Adrenal gland (tissue), 12 donors: Measurements from ENCODE around the gene TBX4. TPM values are rescaled to one million over a fixed set of nuclear protein-coding genes. Genes with fewer than 3 reads are reported as not detected.

ENCODE experiments used
- DNase-seq, 7 donors: peaks; one replicate each; pipeline ENCODE4 v3.0.0-alpha.2; 2019 to 2020
- H3K27ac ChIP-seq, 5 donors: fragments of 200-600 bp; sonication (generic) in 4 of 5; 1 replicate in 3 of 5; 2 replicates in 2 of 5; pipeline versions ENCODE4 v1.5.1 to v1.8.0; 2016 to 2020; ENCODE audit warnings: mild to moderate bottlenecking in 1 of 5
- H3K27me3 ChIP-seq: fragments of 200-600 bp; 2 replicates; pipeline ENCODE4 v1.8.0; 2021
- H3K36me3 ChIP-seq, 2 donors: fragments of 200-600 bp; replicated peaks in 1 of 2; 1 replicate in 1 of 2; 2 replicates in 1 of 2; pipeline versions ENCODE4 v1.5.1 to v1.8.0; 2018 to 2022
- H3K4me1 ChIP-seq, 2 donors: fragments of 200-600 bp; replicated peaks in 1 of 2; 1 replicate in 1 of 2; 2 replicates in 1 of 2; pipeline versions ENCODE4 v1.5.1 to v1.8.0; 2018 to 2021
- H3K4me3 ChIP-seq, 4 donors: fragments of 200-600 bp; sonication (generic) in 3 of 4; one replicate each; pipeline ENCODE4 v1.5.1; 2016 to 2018
- H3K9me3 ChIP-seq, 3 donors: fragments of 200-600 bp; sonication (generic) in 1 of 3; replicated peaks in 1 of 3; 1 replicate in 2 of 3; 2 replicates in 1 of 3; pipeline versions ENCODE4 v1.5.1 to v1.8.0; 2016 to 2021
- CTCF ChIP-seq, 6 experiments: fragments of 450-650 bp in 4 of 6; fragments of 200-600 bp in 2 of 6; sonication (generic) in 1 of 6; IDR thresholded peaks; 1 replicate in 5 of 6; 2 replicates in 1 of 6; pipeline versions ENCODE4 v1.5.1 to v1.8.0; 2016 to 2021; ENCODE audit warnings: antibody characterized with exemption in 6 of 6, mild to moderate bottlenecking in 2 of 6, moderate library complexity in 1 of 6
- POLR2A ChIP-seq, 2 donors: fragments of 450-650 bp; IDR thresholded peaks; one replicate each; pipeline ENCODE4 v1.6.1; 2017; ENCODE audit warnings: antibody characterized with exemption in 2 of 2, mild to moderate bottlenecking in 2 of 2, moderate library complexity in 1 of 2
- WGBS, 4 donors: extraction: QIAGEN DNeasy Blood & Tissue Kit in 2 of 4; methylation state at CpG; one replicate each; pipeline versions ENCODE4 v1.1.5 to v1.1.7; 2013 to 2017; 5-methylcytosine and 5-hydroxymethylcytosine counted together
- intact Hi-C, 2 donors: fragments of 100-400 bp; cut with DNase I; formaldehyde crosslinking; loops; one replicate each; pipeline versions ENCODE4 v1.14.1 to v1.15.0; 2022 to 2023
- polyA plus RNA-seq, 3 donors: library from polyadenylated mRNA; stranded (reverse); fragments of 200-250 nt in 2 of 3; fragments of 350-450 nt in 1 of 3; fragmentation: Illumina TruSeq in 1 of 3; extraction: RNeasy Lipid Tissue Mini Kit (QIAGEN cat#74804) in 1 of 3; gene quantifications; one replicate each; pipeline ENCODE4 v1.2.3, GENCODE V29; 2013 to 2014
- total RNA-seq, 9 donors: library from RNA; depleted of rRNA in 4 of 9; stranded (reverse); fragments of >200 nt in 4 of 9; fragments of 120-200 nt in 1 of 9; fragmentation: NEBNext Ultra II Directional in 1 of 9; extraction: Animal tissue kit (Norgen Biotek cat#: 25700) in 1 of 9; gene quantifications; one replicate each; pipeline versions ENCODE4 v1.1.0 to v1.2.4, GENCODE V29; 2013 to 2023
- donor health status: healthy with polysubstance abuse.
- donor health status: Bipolar disorder and iron deficiency.
- donor health status: DM: yes; HTN: yes; CAD: no.
- donor health status: DM: no; HTN: no; CAD: no.
- donor health status: DM: no; HTN: no; CAD: no.
- donor health status: DM: yes; HTN: yes; CAD: no.

The TBX4 gene
- total and polyA plus RNA-seq, 12 donors, result 0.03 to 0.54 (median 0.21) TPM; not detected in 8

DNA sequence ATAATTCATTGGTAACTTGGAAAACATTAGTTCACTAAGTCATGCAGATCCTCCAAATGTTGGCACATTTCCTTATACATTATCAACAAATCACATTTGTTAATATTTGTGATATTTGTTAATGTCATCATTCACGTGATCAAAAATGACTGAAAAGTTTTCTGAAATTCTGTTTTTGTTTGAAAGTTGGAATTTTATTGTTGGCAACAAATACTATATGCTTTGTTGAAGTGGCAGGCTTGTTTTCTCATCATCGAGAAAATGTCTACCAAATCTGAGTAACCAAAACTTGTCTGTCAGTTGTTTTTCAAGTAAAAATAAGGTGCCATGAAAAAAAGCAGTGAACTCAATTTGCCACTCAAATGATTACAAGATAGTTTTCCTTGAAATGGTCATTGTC is 75.9 kb downstream of the TBX4 start:
- Histone ChIP-seq H3K9me3 (no peaks in the 10 kb centered on the region), H3K36me3 (no peaks in the 10 kb centered on the region), H3K27me3 (peaks cover 7% of the 10 kb centered on the region), H3K4me1 (no peaks in the 10 kb centered on the region), H3K4me3 (no peak overlapping the region), H3K27ac (no peak overlapping the region)
- intact Hi-C loops, result no loop called here
- 82 to 86% (median 85%) methylated on average over 2 of the region's 2 CpGs for WGBS, 4 donors
- TF ChIP-seq POLR2A (IDR thresholded peaks at IDR 0.05) (no peak), CTCF (IDR thresholded peaks at IDR 0.05) (no peak)
- no peak for DNase-seq

DNA sequence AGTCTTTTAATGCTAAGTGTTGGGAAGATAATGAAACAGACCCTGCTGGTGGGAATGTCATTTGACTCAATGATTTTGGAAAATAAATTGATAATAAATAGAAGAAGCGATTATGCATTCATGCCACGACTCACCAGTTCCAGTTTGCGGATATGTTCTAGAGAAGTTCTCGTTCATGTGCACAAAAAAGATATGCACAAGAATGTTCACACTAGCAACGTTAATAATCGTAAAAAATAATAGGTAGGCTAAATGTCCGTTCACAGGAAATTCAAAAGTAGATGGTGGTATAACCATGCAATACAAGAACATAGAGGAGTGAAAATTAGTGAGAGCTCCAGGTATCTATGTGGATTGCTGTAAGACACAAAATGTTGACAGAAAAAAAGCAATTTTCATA is 79.0 kb downstream of the TBX4 start:
- Histone ChIP-seq H3K27me3 (no peaks in the 10 kb centered on the region), H3K9me3 (no peaks in the 10 kb centered on the region), H3K27ac (no peak overlapping the region), H3K36me3 (no peaks in the 10 kb centered on the region), H3K4me1 (no peaks in the 10 kb centered on the region), H3K4me3 (no peak overlapping the region)
- DNase-seq, result no peak
- intact Hi-C loops, result no loop called here
- TF ChIP-seq POLR2A (IDR thresholded peaks at IDR 0.05), result no peak
- TF ChIP-seq CTCF (IDR thresholded peaks at IDR 0.05), result no peak
- 78 to 90% (median 85%) methylated on average over 7 of the region's 7 CpGs for WGBS, 4 donors

DNA sequence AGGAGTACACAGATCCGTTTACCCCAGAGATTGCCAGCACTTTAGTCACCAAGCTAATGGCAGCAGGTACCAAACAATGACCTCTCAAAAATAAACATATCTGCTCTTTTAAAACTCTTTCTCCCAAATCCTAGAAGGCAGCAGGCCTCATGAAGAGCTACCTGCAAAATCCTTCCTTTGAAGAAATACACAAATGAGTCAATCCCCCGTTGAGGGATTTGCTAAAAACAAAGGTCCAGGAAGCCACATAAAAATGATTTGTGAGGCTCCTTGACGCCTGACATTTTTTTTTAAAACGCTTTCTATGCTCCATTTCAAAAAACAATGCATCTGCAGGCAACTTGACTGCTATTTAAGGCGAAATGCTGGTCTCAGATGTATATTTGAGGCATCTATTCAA is 80.6 kb downstream of the TBX4 start:
- no peaks in the 10 kb centered on the region for H3K9me3 ChIP-seq
- no peaks in the 10 kb centered on the region for H3K36me3 ChIP-seq
- no peaks in the 10 kb centered on the region for H3K4me1 ChIP-seq
- no peak overlapping the region for H3K4me3 ChIP-seq
- WGBS, 4 donors, result 62 to 81% (median 67%) methylated on average over 5 of the region's 5 CpGs
- intact Hi-C loops, result no loop called here
- TF ChIP-seq POLR2A (IDR thresholded peaks at IDR 0.05) (no peak), CTCF (IDR thresholded peaks at IDR 0.05) (no peak)
- no peak for DNase-seq
- H3K27ac ChIP-seq, result no peak overlapping the region
- no peaks in the 10 kb centered on the region for H3K27me3 ChIP-seq

DNA sequence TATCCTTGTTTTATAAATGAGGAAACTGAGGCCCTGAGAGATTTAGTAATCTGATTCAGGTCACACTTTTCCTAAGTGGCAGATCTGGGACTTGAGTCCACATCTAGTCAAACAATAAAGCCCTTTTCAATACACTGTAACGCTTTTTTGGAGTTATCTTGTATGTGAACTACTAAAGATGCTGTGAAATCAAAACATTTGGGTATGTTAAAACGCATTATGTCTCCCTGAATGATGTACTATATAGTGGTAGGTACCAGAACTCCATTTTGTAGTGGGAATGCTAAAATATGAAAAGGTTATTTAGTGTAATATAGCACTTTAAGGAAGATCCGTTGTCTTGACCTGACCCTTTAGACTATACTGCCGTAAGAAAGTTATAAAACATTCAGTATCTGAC is 81.6 kb downstream of the TBX4 start:
- H3K4me1 ChIP-seq, result no peaks in the 10 kb centered on the region
- no peak overlapping the region for H3K4me3 ChIP-seq
- no peaks in the 10 kb centered on the region for H3K36me3 ChIP-seq
- intact Hi-C loops, result no loop called here
- no peak for DNase-seq
- no peak overlapping the region for H3K27ac ChIP-seq
- H3K9me3 ChIP-seq, result no peaks in the 10 kb centered on the region
- no peak for TF ChIP-seq POLR2A (IDR thresholded peaks at IDR 0.05)
- TF ChIP-seq CTCF (IDR thresholded peaks at IDR 0.05), result no peak
- H3K27me3 ChIP-seq, result no peaks in the 10 kb centered on the region
- WGBS, 4 donors, result 73 to 86% (median 78%) methylated on average over 4 of the region's 4 CpGs
